ENCODE results near the gene ADAMTS7.
"Not testable (repeated sequence)": the region's sequence is repeated elsewhere in the genome, so short reads cannot be mapped to it uniquely, and the experiment has no call there.

GRCh38 chr15:78799102-78799501 lies 12.2 kb downstream of the ADAMTS7 start:
- not testable (repeated sequence) for TF ChIP-seq CTCF (IDR thresholded peaks at IDR 0.05; ENCODE audit: borderline replicate concordance, extremely low read depth, low read length, poor library complexity, severe bottlenecking); EZH2 (IDR thresholded peaks at IDR 0.05; ENCODE audit: borderline replicate concordance, low read depth, low read length, severe bottlenecking)
